HCT116 (cell line): ENCODE results near the gene MYO1B. TPM values are rescaled to one million over a fixed set of nuclear protein-coding genes. Genes with fewer than 3 reads are reported as not detected.

Experiments used
- ATAC-seq: fragments of 200-7000 bp; cut with Tn5 transposase; 2 replicates; pipeline ENCODE4 v1.9.1; 2020; ENCODE audit warnings: mild to moderate bottlenecking, moderate library complexity
- BruUV-seq: library from RNA; stranded (reverse); fragments of 400-500 nt; replicated peaks from 2 replicates; lab custom pipeline; 2021; lab: Mats Ljungman, UMichigan
- CTCF ChIA-PET: fragments of 300-600 bp; sonication (Branson Sonifier 250); formaldehyde crosslinking; loops from one replicate; lab custom pipeline; 2021; ENCODE audit warnings: antibody characterized with exemption; lab: Charles Lee
- POLR2A ChIA-PET: fragments of 300-600, 350-600 bp; sonication (Branson Sonifier 250); formaldehyde crosslinking; loops from one replicate; lab custom pipeline; 2021; ENCODE audit warnings: antibody characterized with exemption; lab: Charles Lee
- RAD21 ChIA-PET, 2 experiments: fragments of 300-600 bp; sonication (Branson Sonifier 250); formaldehyde crosslinking; loops; one replicate each; lab custom pipeline; 2023; ENCODE audit warnings: low total read pairs in 2 of 2; ENCODE audit not compliant: uncharacterized antibody in 2 of 2, unreplicated experiment in 2 of 2, low non-redundant PET in 1 of 2; lab: Charles Lee
- DNase-seq: peaks from one replicate; pipeline ENCODE4 v3.0.0-alpha.2; 2010; ENCODE audit warnings: low read depth, low spot score
- H2AFZ ChIP-seq: fragments of 200-600 bp; shearing (Covaris generic), sonication (generic); 2 replicates; pipeline ENCODE4 v1.6.1; 2017; ENCODE audit warnings: low read depth, mixed run types, mixed read lengths, antibody characterized with exemption, low read length; ENCODE audit not compliant: poor library complexity, severe bottlenecking
- H3K27ac ChIP-seq: 2 replicates; pipeline ENCODE4 v1.5.1; 2012; ENCODE audit warnings: low read depth, low read length
- H3K27me3 ChIP-seq: fragments of 200-600 bp; sonication (generic); 2 replicates; pipeline ENCODE4 v1.6.1; 2016; ENCODE audit warnings: mixed run types, low read length, mixed read lengths; ENCODE audit not compliant: insufficient read depth
- H3K36me3 ChIP-seq, 2 experiments: fragments of 200-500 bp in 1 of 2; fragments of 200-600 bp in 1 of 2; sonication (Bioruptor generic) in 1 of 2; sonication (generic) in 1 of 2; 2 replicates each; pipeline versions ENCODE4 v1.5.1 to v1.6.1; 2014 to 2016; ENCODE audit warnings: low read length in 2 of 2, inconsistent platforms in 1 of 2, mixed read lengths in 1 of 2, mixed run types in 1 of 2; ENCODE audit not compliant: insufficient read depth in 2 of 2, control insufficient read depth in 1 of 2
- H3K4me1 ChIP-seq, 2 experiments: fragments of 200-600 bp in 1 of 2; sonication (generic) in 1 of 2; 2 replicates each; pipeline versions ENCODE4 v1.5.1 to v1.6.1; 2012 to 2017; ENCODE audit warnings: low read length in 2 of 2, inconsistent platforms in 1 of 2, mild to moderate bottlenecking in 1 of 2, mixed read lengths in 1 of 2, mixed run types in 1 of 2, moderate library complexity in 1 of 2; ENCODE audit not compliant: insufficient read depth in 2 of 2, control insufficient read depth in 1 of 2
- H3K4me2 ChIP-seq: fragments of 200-600 bp; sonication (generic); 2 replicates; pipeline ENCODE4 v1.6.1; 2017; ENCODE audit warnings: mixed run types, low read length, mixed read lengths
- H3K4me3 ChIP-seq, 2 experiments: fragments of 200-600 bp in 1 of 2; sonication (generic) in 1 of 2; replicated peaks in 1 of 2; 2 replicates each; pipeline ENCODE4 v1.5.1; 2011 to 2016; ENCODE audit warnings: low read length in 2 of 2, control low read depth in 1 of 2, low read depth in 1 of 2, mild to moderate bottlenecking in 1 of 2, mixed read lengths in 1 of 2, mixed run types in 1 of 2
- H3K79me2 ChIP-seq: fragments of 200-600 bp; sonication (generic); 2 replicates; pipeline ENCODE4 v1.6.1; 2017; ENCODE audit warnings: mild to moderate bottlenecking, mixed run types, low read length, moderate library complexity, mixed read lengths; ENCODE audit not compliant: insufficient read depth
- H3K9ac ChIP-seq: fragments of 200-600 bp; sonication (generic); 2 replicates; pipeline ENCODE4 v1.6.1; 2016; ENCODE audit warnings: low read length, mixed read lengths
- H3K9me2 ChIP-seq: fragments of 200-600 bp; sonication (generic), shearing (Covaris generic); 2 replicates; pipeline ENCODE4 v1.6.1; 2017; ENCODE audit warnings: mixed run types, mild to moderate bottlenecking, moderate library complexity; ENCODE audit not compliant: insufficient read depth
- H3K9me3 ChIP-seq, 2 experiments: fragments of 200-500 bp in 1 of 2; fragments of 200-600 bp in 1 of 2; sonication (Bioruptor generic) in 1 of 2; sonication (generic) in 1 of 2; 2 replicates each; pipeline ENCODE4 v1.6.1; 2014 to 2017; ENCODE audit warnings: low read length in 2 of 2, mixed read lengths in 2 of 2, inconsistent platforms in 1 of 2, low read depth in 1 of 2, mild to moderate bottlenecking in 1 of 2, mixed run types in 1 of 2, moderate library complexity in 1 of 2; ENCODE audit not compliant: control insufficient read depth in 1 of 2, insufficient read depth in 1 of 2
- H4K20me1 ChIP-seq: fragments of 200-600 bp; sonication (generic), shearing (Covaris generic); 2 replicates; pipeline ENCODE4 v1.6.1; 2017; ENCODE audit warnings: mixed run types, mild to moderate bottlenecking, moderate library complexity; ENCODE audit not compliant: insufficient read depth
- CBX3 ChIP-seq: IDR thresholded peaks from 2 replicates; pipeline ENCODE4 v1.6.1; 2012; ENCODE audit warnings: low read depth
- JUND ChIP-seq: IDR thresholded peaks from 2 replicates; pipeline ENCODE4 v1.6.1; 2012
- SIN3A ChIP-seq: IDR thresholded peaks from 2 replicates; pipeline ENCODE4 v1.6.1; 2012; ENCODE audit warnings: low read depth
- TCF7L2 ChIP-seq: IDR thresholded peaks from 2 replicates; pipeline ENCODE4 v1.7.0; 2011; ENCODE audit warnings: borderline replicate concordance, inconsistent platforms; ENCODE audit not compliant: insufficient read depth, insufficient read length; ENCODE audit errors: extremely low read depth
- ZNF274 ChIP-seq: fragments of 200-500 bp; sonication (Bioruptor generic); IDR thresholded peaks from 2 replicates; pipeline ENCODE4 v1.6.1; 2014; ENCODE audit warnings: mild to moderate bottlenecking, low read depth, low read length, inconsistent platforms
- intact Hi-C: fragments of 100-400 bp; cut with micrococcal nuclease; formaldehyde crosslinking; loops from 2 replicates; pipeline ENCODE4 v1.10.0; 2022
- total RNA-seq: library from RNA; stranded (reverse); gene quantifications from one replicate; pipeline ENCODE4 v1.2.1, GENCODE V29; 2021; ENCODE audit not compliant: unreplicated experiment
- TF ChIP-seq, protein P1 (sequence below): IDR thresholded peaks from 2 replicates; pipeline ENCODE4 v1.6.1; 2012
- TF ChIP-seq, protein P2 (sequence below), 3 experiments: fragments of 200-600 bp in 1 of 3; sonication (generic) in 1 of 3; IDR thresholded peaks in 2 of 3; conservative IDR thresholded peaks in 1 of 3; 2 replicates each; pipeline ENCODE4 v1.5.1; 2012 to 2017; ENCODE audit warnings: low read depth in 2 of 3, low read length in 2 of 3, antibody characterized with exemption in 1 of 3, borderline replicate concordance in 1 of 3, control low read depth in 1 of 3, mild to moderate bottlenecking in 1 of 3, mixed read lengths in 1 of 3, mixed run types in 1 of 3, moderate library complexity in 1 of 3; ENCODE audit not compliant: insufficient read depth in 1 of 3
- TF ChIP-seq, protein P3 (sequence below): IDR thresholded peaks from 2 replicates; pipeline ENCODE4 v1.6.1; 2012; ENCODE audit warnings: low read depth

The MYO1B gene
- total RNA-seq, 1 experiment from 2014 or later, result 51.7 TPM

DNA sequence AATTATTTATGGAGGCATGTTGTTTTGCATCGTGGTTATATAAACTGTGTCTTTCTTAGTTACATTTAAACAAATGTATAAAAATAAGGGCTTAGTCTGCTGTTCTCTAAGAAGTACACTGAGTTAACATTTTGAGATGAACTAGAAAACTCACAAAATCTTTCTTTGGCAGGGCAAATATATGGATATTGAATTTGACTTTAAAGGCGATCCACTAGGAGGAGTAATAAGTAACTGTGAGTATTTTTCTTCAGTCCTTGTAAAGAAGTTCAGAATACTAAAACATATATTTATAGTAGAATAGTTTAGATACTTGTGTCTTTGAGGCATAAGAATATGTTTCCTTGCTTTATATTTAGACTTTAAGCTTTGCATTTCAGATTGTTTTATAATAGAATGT lies 104.8 kb downstream of the MYO1B start:
- BruUV-seq, result no TSS peak
- ChIA-PET RAD21 (no interaction called here), CTCF (no interaction called here), POLR2A (no interaction called here)
- intact Hi-C loops, result no loop called here
- Histone ChIP-seq H3K27ac (no peak overlapping the region), H4K20me1 (no peaks in the 10 kb centered on the region), H3K79me2 (no peaks in the 10 kb centered on the region), H3K36me3 (peaks cover 0 to 12% of the 10 kb centered on the region in 2 experiments; a peak in 1 of 4 replicates), H3K9me3 (no peaks in the 10 kb centered on the region), H3K27me3 (no peaks in the 10 kb centered on the region), H3K9me2 (no peaks in the 10 kb centered on the region), H3K4me1 (peaks cover 0 to 10% of the 10 kb centered on the region in 2 experiments; a peak in 1 of 4 replicates), H2AFZ (no peak overlapping the region), H3K9ac (no peak overlapping the region), H3K4me3 (no peak overlapping the region), H3K4me2 (no peak overlapping the region)
- TF ChIP-seq, protein P1, sequence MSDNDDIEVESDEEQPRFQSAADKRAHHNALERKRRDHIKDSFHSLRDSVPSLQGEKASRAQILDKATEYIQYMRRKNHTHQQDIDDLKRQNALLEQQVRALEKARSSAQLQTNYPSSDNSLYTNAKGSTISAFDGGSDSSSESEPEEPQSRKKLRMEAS, result no peak
- no peak for TF ChIP-seq JUND
- DNase-seq (no peak), ATAC-seq (no peak)

DNA sequence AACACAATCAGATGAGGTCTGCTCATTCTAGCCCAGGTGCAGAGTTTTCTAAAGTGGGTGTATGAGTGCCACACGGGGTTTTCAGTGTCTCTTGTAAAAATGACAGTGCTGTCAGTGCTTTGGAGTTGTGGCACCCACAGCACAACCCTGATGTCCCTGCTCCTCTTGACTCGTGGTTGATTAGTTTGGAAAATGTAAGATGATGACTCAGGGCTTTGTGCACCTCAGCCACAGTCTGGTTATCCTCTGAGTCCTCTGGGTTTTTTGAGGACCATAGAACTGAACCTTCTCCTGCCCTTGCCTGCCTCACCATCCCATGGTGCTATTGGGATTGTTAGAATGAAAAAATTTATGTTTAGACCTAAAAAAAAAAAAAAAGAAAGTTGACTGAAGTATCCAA lies 105.6 kb downstream of the MYO1B start:
- H4K20me1 ChIP-seq, result no peaks in the 10 kb centered on the region
- H2AFZ ChIP-seq, result no peak overlapping the region
- RAD21 ChIA-PET, result no interaction called here
- intact Hi-C loops, result no loop called here
- no peak overlapping the region for H3K4me3 ChIP-seq
- peaks cover 0 to 2% of the 10 kb centered on the region in 2 experiments; a peak in 1 of 4 replicates for H3K4me1 ChIP-seq
- H3K27me3 ChIP-seq, result no peaks in the 10 kb centered on the region
- DNase-seq (no peak), ATAC-seq (no peak)
- no peaks in the 10 kb centered on the region for H3K9me2 ChIP-seq
- POLR2A ChIA-PET, result no interaction called here
- no TSS peak for BruUV-seq
- H3K4me2 ChIP-seq, result no peak overlapping the region
- no peak overlapping the region for H3K9ac ChIP-seq
- TF ChIP-seq, protein P2, sequence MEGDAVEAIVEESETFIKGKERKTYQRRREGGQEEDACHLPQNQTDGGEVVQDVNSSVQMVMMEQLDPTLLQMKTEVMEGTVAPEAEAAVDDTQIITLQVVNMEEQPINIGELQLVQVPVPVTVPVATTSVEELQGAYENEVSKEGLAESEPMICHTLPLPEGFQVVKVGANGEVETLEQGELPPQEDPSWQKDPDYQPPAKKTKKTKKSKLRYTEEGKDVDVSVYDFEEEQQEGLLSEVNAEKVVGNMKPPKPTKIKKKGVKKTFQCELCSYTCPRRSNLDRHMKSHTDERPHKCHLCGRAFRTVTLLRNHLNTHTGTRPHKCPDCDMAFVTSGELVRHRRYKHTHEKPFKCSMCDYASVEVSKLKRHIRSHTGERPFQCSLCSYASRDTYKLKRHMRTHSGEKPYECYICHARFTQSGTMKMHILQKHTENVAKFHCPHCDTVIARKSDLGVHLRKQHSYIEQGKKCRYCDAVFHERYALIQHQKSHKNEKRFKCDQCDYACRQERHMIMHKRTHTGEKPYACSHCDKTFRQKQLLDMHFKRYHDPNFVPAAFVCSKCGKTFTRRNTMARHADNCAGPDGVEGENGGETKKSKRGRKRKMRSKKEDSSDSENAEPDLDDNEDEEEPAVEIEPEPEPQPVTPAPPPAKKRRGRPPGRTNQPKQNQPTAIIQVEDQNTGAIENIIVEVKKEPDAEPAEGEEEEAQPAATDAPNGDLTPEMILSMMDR (IDR thresholded peaks at IDR 0.05 in 2 of 3, conservative IDR thresholded peaks at IDR 0.05 in 1 of 3; ENCODE audit: borderline replicate concordance in 1 of 3, insufficient read depth in 1 of 3, low read depth in 2 of 3, low read length in 2 of 3), result no peak
- no peak for TF ChIP-seq ZNF274
- TF ChIP-seq, protein P1, result no peak
- no peak for TF ChIP-seq TCF7L2
- TF ChIP-seq, protein P3, sequence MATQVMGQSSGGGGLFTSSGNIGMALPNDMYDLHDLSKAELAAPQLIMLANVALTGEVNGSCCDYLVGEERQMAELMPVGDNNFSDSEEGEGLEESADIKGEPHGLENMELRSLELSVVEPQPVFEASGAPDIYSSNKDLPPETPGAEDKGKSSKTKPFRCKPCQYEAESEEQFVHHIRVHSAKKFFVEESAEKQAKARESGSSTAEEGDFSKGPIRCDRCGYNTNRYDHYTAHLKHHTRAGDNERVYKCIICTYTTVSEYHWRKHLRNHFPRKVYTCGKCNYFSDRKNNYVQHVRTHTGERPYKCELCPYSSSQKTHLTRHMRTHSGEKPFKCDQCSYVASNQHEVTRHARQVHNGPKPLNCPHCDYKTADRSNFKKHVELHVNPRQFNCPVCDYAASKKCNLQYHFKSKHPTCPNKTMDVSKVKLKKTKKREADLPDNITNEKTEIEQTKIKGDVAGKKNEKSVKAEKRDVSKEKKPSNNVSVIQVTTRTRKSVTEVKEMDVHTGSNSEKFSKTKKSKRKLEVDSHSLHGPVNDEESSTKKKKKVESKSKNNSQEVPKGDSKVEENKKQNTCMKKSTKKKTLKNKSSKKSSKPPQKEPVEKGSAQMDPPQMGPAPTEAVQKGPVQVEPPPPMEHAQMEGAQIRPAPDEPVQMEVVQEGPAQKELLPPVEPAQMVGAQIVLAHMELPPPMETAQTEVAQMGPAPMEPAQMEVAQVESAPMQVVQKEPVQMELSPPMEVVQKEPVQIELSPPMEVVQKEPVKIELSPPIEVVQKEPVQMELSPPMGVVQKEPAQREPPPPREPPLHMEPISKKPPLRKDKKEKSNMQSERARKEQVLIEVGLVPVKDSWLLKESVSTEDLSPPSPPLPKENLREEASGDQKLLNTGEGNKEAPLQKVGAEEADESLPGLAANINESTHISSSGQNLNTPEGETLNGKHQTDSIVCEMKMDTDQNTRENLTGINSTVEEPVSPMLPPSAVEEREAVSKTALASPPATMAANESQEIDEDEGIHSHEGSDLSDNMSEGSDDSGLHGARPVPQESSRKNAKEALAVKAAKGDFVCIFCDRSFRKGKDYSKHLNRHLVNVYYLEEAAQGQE, result no peak
- TF ChIP-seq CBX3, result no peak
- TF ChIP-seq SIN3A, result no peak
- no peaks in the 10 kb centered on the region; the same call in 1 of the 2 replicates for H3K79me2 ChIP-seq
- H3K27ac ChIP-seq, result no peak overlapping the region
- peaks cover 0 to 6% of the 10 kb centered on the region in 2 experiments; a peak in 1 of 4 replicates for H3K9me3 ChIP-seq
- CTCF ChIA-PET, result no interaction called here
- H3K36me3 ChIP-seq, result peaks cover 0 to 18% of the 10 kb centered on the region in 2 experiments; a peak in 1 of 4 replicates
